Right lobe of liver (tissue), 6 donors: ENCODE data around the gene PSMA5. TPM values are rescaled to one million over a fixed set of nuclear protein-coding genes. Genes with fewer than 3 reads are reported as not detected.

Experiments used
- ATAC-seq, 4 donors: fragments of 200-7000 bp; cut with Tn5 transposase; one replicate each; pipeline ENCODE4 v1.9.1; 2020; ENCODE audit warnings: mild to moderate bottlenecking in 4 of 4, moderate library complexity in 4 of 4
- DNase-seq, 3 donors: peaks; one replicate each; pipeline ENCODE4 v3.0.0-alpha.2; 2020
- H3K27ac ChIP-seq, 3 donors: fragments of 200-600 bp; one replicate each; pipeline ENCODE4 v1.8.0; 2022
- H3K27me3 ChIP-seq, 2 donors: fragments of 200-600 bp; one replicate each; pipeline ENCODE4 v1.8.0; 2022
- H3K36me3 ChIP-seq, 4 donors: fragments of 200-600 bp; sonication (generic) in 1 of 4; one replicate each; pipeline versions ENCODE4 v1.5.1 to v1.8.0; 2017 to 2022; ENCODE audit warnings: control low read depth in 1 of 4
- H3K4me1 ChIP-seq, 4 donors: fragments of 200-600 bp; sonication (generic) in 1 of 4; one replicate each; pipeline versions ENCODE4 v1.5.1 to v1.8.0; 2017 to 2022; ENCODE audit warnings: control low read depth in 1 of 4
- H3K4me3 ChIP-seq, 3 donors: fragments of 200-600 bp; one replicate each; pipeline ENCODE4 v1.8.0; 2022
- H3K9me3 ChIP-seq, 4 donors: fragments of 200-600 bp; sonication (generic) in 1 of 4; one replicate each; pipeline versions ENCODE4 v1.5.1 to v1.8.0; 2017 to 2022; ENCODE audit warnings: control low read depth in 1 of 4
- CTCF ChIP-seq, 4 donors: fragments of 200-600 bp in 3 of 4; fragments of 450-650 bp in 1 of 4; IDR thresholded peaks; one replicate each; pipeline versions ENCODE4 v1.5.1 to v1.8.0; 2016 to 2022; ENCODE audit warnings: antibody characterized with exemption in 4 of 4, mild to moderate bottlenecking in 2 of 4
- POLR2A ChIP-seq: fragments of 450-650 bp; IDR thresholded peaks from one replicate; pipeline ENCODE4 v1.6.1; 2017; ENCODE audit warnings: antibody characterized with exemption, mild to moderate bottlenecking
- WGBS: methylation state at CpG from one replicate; pipeline ENCODE4 v1.1.6; 2018; ENCODE audit warnings: low coverage, low lambda C conversion rate; ENCODE audit not compliant: insufficient coverage; ENCODE audit errors: missing lambda C conversion rate; 5-methylcytosine and 5-hydroxymethylcytosine counted together
- intact Hi-C, 2 donors: fragments of 100-400 bp; cut with DNase I; formaldehyde crosslinking; loops; one replicate each; pipeline versions ENCODE4 v1.11.2 to v1.14.1; 2022
- total RNA-seq, 6 experiments: library from RNA; depleted of rRNA in 2 of 6; stranded (reverse); fragments of >200 nt in 2 of 6; fragmentation: NEBNext Ultra II Directional in 3 of 6; extraction: Animal tissue kit (Norgen Biotek cat#: 25700) in 3 of 6; gene quantifications; one replicate each; pipeline versions ENCODE4 v1.1.0 to v1.2.4, GENCODE V29; 2016 to 2023
- donor health status: DM: no; HTN: yes; CAD: no.
- donor health status: DM: no; HTN: no; CAD: no.
- donor health status: DM: no; HTN: no; CAD: no.
- donor health status: DM: no; HTN: yes; CAD: no.
- donor health status: DM: no; HTN: yes; CAD: no.

The PSMA5 gene
- total RNA-seq, 6 experiments from 2014 or later, result 38.8 to 83.5 (median 61.1) TPM

- Histone ChIP-seq H3K4me3 (no peak overlapping the region), H3K4me1 (peaks cover 0 to 28% (median 0%) of the 10 kb centered on the region in 4 donors), H3K36me3 (no peaks in the 10 kb centered on the region), H3K27ac (no peak overlapping the region), H3K27me3 (no peaks in the 10 kb centered on the region), H3K9me3 (no peaks in the 10 kb centered on the region)
- no peak for TF ChIP-seq POLR2A
- no peak for TF ChIP-seq CTCF (IDR thresholded peaks at IDR 0.05)
- DNase-seq (no peak), ATAC-seq (no peak)
- WGBS, result 100% methylated on average over 1 of the region's 1 CpG
- intact Hi-C loops, result no loop called here
Observed at GRCh38 chr1:109368464-109368863, 57.8 kb downstream of the PSMA5 start.

GRCh38 chr1:109367626-109368025 lies 58.6 kb downstream of the PSMA5 start:
- TF ChIP-seq POLR2A (no peak), CTCF (IDR thresholded peaks at IDR 0.05) (no peak)
- Histone ChIP-seq H3K27ac (no peak overlapping the region), H3K9me3 (no peaks in the 10 kb centered on the region), H3K4me3 (no peak overlapping the region), H3K27me3 (no peaks in the 10 kb centered on the region), H3K4me1 (peaks cover 0 to 23% (median 0%) of the 10 kb centered on the region in 4 donors), H3K36me3 (no peaks in the 10 kb centered on the region)
- 83% methylated on average over 3 of the region's 3 CpGs for WGBS
- intact Hi-C loops, result no loop called here
- DNase-seq, result no peak
- ATAC-seq, result no peak

- Histone ChIP-seq H3K27me3 (no peaks in the 10 kb centered on the region), H3K4me3 (no peak overlapping the region), H3K4me1 (peaks cover 0 to 23% (median 0%) of the 10 kb centered on the region in 4 donors), H3K36me3 (no peaks in the 10 kb centered on the region), H3K9me3 (no peaks in the 10 kb centered on the region), H3K27ac (no peak overlapping the region)
- intact Hi-C loops, result no loop called here
- WGBS, result 79% methylated on average over 2 of the region's 2 CpGs
- TF ChIP-seq POLR2A (no peak), CTCF (IDR thresholded peaks at IDR 0.05) (no peak)
- DNase-seq (peak; percentile 55 to 73 (median 67)), ATAC-seq (peak; percentile 75 to 93 (median 90))
Observed at GRCh38 chr1:109365642-109366204, 60.5 kb downstream of the PSMA5 start.

- ATAC-seq (no peak), DNase-seq (no peak)
- Histone ChIP-seq H3K4me3 (no peak overlapping the region), H3K27ac (no peak overlapping the region), H3K27me3 (no peaks in the 10 kb centered on the region), H3K4me1 (peaks cover 0 to 13% (median 0%) of the 10 kb centered on the region in 4 donors), H3K9me3 (no peaks in the 10 kb centered on the region), H3K36me3 (no peaks in the 10 kb centered on the region)
- no peak for TF ChIP-seq CTCF (IDR thresholded peaks at IDR 0.05)
- TF ChIP-seq POLR2A, result no peak
- intact Hi-C loops, result no loop called here
- 67% methylated on average over 1 of the region's 1 CpG for WGBS
Observed at GRCh38 chr1:109361649-109362048, 64.6 kb downstream of the PSMA5 start.
